Trophoblast cell (in vitro differentiated cells and primary cell): Measurements from ENCODE around the gene RRAGD.

Experiments
- DNase-seq, 2 donors: peaks; one replicate each; pipeline ENCODE4 v3.0.0-alpha.2; 2016
- H2AFZ ChIP-seq: 2 replicates; pipeline ENCODE4 v1.6.1; 2013; ENCODE audit warnings: low read length, moderate library complexity, mild to moderate bottlenecking; ENCODE audit not compliant: insufficient read depth, poor library complexity
- H2AK5ac ChIP-seq: 2 replicates; pipeline ENCODE4 v1.6.1; 2013; ENCODE audit warnings: mild to moderate bottlenecking, low read length
- H2BK120ac ChIP-seq: 2 replicates; pipeline ENCODE4 v1.6.1; 2013; ENCODE audit warnings: low read length, mild to moderate bottlenecking, moderate library complexity; ENCODE audit not compliant: insufficient read depth, poor library complexity
- H2BK12ac ChIP-seq: 2 replicates; pipeline ENCODE4 v1.6.1; 2013; ENCODE audit warnings: mild to moderate bottlenecking, low read length, moderate library complexity
- H2BK5ac ChIP-seq: 2 replicates; pipeline ENCODE4 v1.6.1; 2013; ENCODE audit warnings: low read length, low read depth, moderate library complexity, mild to moderate bottlenecking; ENCODE audit not compliant: poor library complexity
- H3K14ac ChIP-seq: 2 replicates; pipeline ENCODE4 v1.6.1; 2013; ENCODE audit warnings: mild to moderate bottlenecking, low read length
- H3K18ac ChIP-seq: 2 replicates; pipeline ENCODE4 v1.6.1; 2013; ENCODE audit warnings: mild to moderate bottlenecking, low read length
- H3K23ac ChIP-seq: 2 replicates; pipeline ENCODE4 v1.6.1; 2013; ENCODE audit warnings: low read length
- H3K27ac ChIP-seq: 2 replicates; pipeline ENCODE4 v1.5.1; 2013; ENCODE audit warnings: low read depth, mild to moderate bottlenecking, inconsistent platforms, low read length, moderate library complexity
- H3K27me3 ChIP-seq: 2 replicates; pipeline ENCODE4 v1.6.1; 2013; ENCODE audit warnings: inconsistent platforms, mild to moderate bottlenecking, low read length, moderate library complexity; ENCODE audit not compliant: insufficient read depth
- H3K36me3 ChIP-seq, 2 experiments: 1 replicate in 1 of 2; 2 replicates in 1 of 2; pipeline ENCODE4 v1.6.1; 2013; ENCODE audit warnings: low read length in 2 of 2, mild to moderate bottlenecking in 2 of 2, moderate library complexity in 1 of 2; ENCODE audit not compliant: insufficient read depth in 2 of 2, control insufficient read depth in 1 of 2
- H3K4ac ChIP-seq: 2 replicates; pipeline ENCODE4 v1.6.1; 2013; ENCODE audit warnings: low read depth, mild to moderate bottlenecking, low read length, moderate library complexity
- H3K4me1 ChIP-seq, 2 experiments: 1 replicate in 1 of 2; 2 replicates in 1 of 2; pipeline ENCODE4 v1.6.1; 2013; ENCODE audit warnings: low read length in 2 of 2, mild to moderate bottlenecking in 2 of 2, moderate library complexity in 1 of 2; ENCODE audit not compliant: insufficient read depth in 2 of 2, control insufficient read depth in 1 of 2
- H3K4me2 ChIP-seq: 2 replicates; pipeline ENCODE4 v1.6.1; 2013; ENCODE audit warnings: inconsistent platforms, mild to moderate bottlenecking, low read length, moderate library complexity
- H3K4me3 ChIP-seq: 2 replicates; pipeline ENCODE4 v1.5.1; 2013; ENCODE audit warnings: mild to moderate bottlenecking, low read depth, low read length, inconsistent platforms
- H3K79me1 ChIP-seq: one replicate; pipeline ENCODE4 v1.6.1; 2013; ENCODE audit warnings: low read length
- H3K79me2 ChIP-seq: 2 replicates; pipeline ENCODE4 v1.6.1; 2013; ENCODE audit warnings: low read length, mild to moderate bottlenecking; ENCODE audit not compliant: control insufficient read depth, insufficient read depth, poor library complexity
- H3K9ac ChIP-seq: 2 replicates; pipeline ENCODE4 v1.6.1; 2013; ENCODE audit warnings: mild to moderate bottlenecking, low read length
- H3K9me3 ChIP-seq: 2 replicates; pipeline ENCODE4 v1.6.1; 2013; ENCODE audit warnings: low read depth, mild to moderate bottlenecking, control low read depth, inconsistent platforms, low read length; ENCODE audit not compliant: insufficient read depth
- H4K12ac ChIP-seq: 2 replicates; pipeline ENCODE4 v1.6.1; 2013; ENCODE audit warnings: low read depth, mild to moderate bottlenecking, low read length, moderate library complexity
- H4K8ac ChIP-seq: 2 replicates; pipeline ENCODE4 v1.6.1; 2013; ENCODE audit warnings: low read depth, mild to moderate bottlenecking, low read length, moderate library complexity
- H4K91ac ChIP-seq: one replicate; pipeline ENCODE4 v1.6.1; 2013; ENCODE audit warnings: low read depth, mild to moderate bottlenecking, low read length, moderate library complexity
- WGBS: extraction: QIAGEN DNeasy Blood & Tissue Kit; methylation state at CpG from one replicate; pipeline ENCODE4 v1.1.7; 2013; ENCODE audit warnings: missing lambda C conversion rate; ENCODE audit not compliant: insufficient read length, insufficient coverage; ENCODE audit errors: extremely low coverage; 5-methylcytosine and 5-hydroxymethylcytosine counted together

The RRAGD gene

DNA sequence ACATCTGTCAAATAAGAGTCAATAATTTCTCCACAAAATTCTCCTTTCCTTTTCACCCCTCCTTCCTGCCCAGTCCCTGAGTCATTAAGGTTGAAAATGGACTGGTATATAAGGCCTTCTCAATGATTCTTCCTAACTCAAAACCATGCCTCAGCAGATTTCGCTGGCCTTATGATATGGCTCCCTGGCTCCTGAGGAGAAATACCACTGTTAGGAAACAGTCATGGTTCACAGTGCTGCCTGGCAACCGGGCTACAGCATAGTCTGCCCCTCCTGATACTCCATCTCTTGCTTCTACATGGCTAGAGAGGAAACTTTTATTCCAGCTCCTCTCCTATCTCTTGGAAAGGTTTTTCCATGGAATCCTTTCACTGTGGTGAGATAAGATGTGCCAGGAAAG lies 64.2 kb downstream of the RRAGD start:
- Histone ChIP-seq H3K27ac (peak overlapping the region; percentile 89), H2BK12ac (peak overlapping the region; percentile 64), H2BK5ac (peak overlapping the region; percentile 93), H3K4ac (peak overlapping the region; percentile 89), H3K23ac (no peak overlapping the region), H3K18ac (peak overlapping the region; percentile 90), H3K27me3 (no peaks in the 10 kb centered on the region), H4K12ac (peak overlapping the region; percentile 8), H3K4me2 (peak overlapping the region; percentile 37), H4K8ac (peak overlapping the region; percentile 72), H3K4me1 (peaks cover 24 to 31% of the 10 kb centered on the region in 2 experiments), H3K36me3 (peaks cover 2% of the 10 kb centered on the region in 2 experiments), H3K9me3 (no peaks in the 10 kb centered on the region), H2AFZ (no peak overlapping the region), H4K91ac (peak overlapping the region; percentile 92), H3K79me2 (peaks cover 41% of the 10 kb centered on the region), H3K9ac (peak overlapping the region; percentile 2), H2AK5ac (peak overlapping the region; percentile 55), H3K4me3 (no peak overlapping the region), H3K79me1 (peaks cover 49% of the 10 kb centered on the region), H3K14ac (peak overlapping the region; percentile 76), H2BK120ac (peak overlapping the region; percentile 97)
- WGBS: no CpG with 5 or more reads among the region's 2 CpGs
- peak; percentile 56 to 64 for DNase-seq

DNA sequence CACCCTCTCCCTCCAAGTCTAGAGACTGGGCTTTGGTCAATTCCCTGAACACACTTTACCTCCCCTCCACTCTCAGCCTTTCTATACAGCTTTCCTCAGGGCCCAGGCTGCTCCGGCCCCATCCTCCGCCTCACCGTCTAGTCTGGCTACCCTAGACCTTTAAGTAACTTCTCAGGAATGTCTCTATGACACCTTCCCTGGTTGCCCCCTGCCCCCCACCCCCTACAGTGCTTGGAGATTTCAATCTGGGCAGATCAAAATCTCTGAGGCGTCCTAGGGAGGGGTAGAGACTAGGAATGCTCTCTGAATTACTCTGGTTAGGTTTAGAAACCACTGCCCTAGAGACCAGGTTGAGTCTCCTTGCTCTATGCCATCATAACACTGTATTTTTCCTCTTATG lies 65.6 kb downstream of the RRAGD start:
- Histone ChIP-seq H3K79me2 (peaks cover 34% of the 10 kb centered on the region), H3K4me2 (peak overlapping the region; percentile 47), H3K27me3 (no peaks in the 10 kb centered on the region), H3K4me1 (peaks cover 24 to 31% of the 10 kb centered on the region in 2 experiments), H4K8ac (no peak overlapping the region), H3K79me1 (peaks cover 39% of the 10 kb centered on the region), H3K4me3 (no peak overlapping the region), H3K14ac (no peak overlapping the region), H2AFZ (no peak overlapping the region), H3K27ac (peak overlapping the region; percentile 91), H3K18ac (no peak overlapping the region), H4K91ac (no peak overlapping the region), H2AK5ac (no peak overlapping the region), H3K36me3 (peaks cover 5 to 6% of the 10 kb centered on the region in 2 experiments), H2BK120ac (no peak overlapping the region), H3K9ac (no peak overlapping the region), H3K4ac (no peak overlapping the region), H3K23ac (no peak overlapping the region), H2BK12ac (no peak overlapping the region), H3K9me3 (no peaks in the 10 kb centered on the region), H4K12ac (no peak overlapping the region), H2BK5ac (no peak overlapping the region)
- WGBS: no CpG with 5 or more reads among the region's 4 CpGs
- peak; percentile 73 to 76 for DNase-seq

DNA sequence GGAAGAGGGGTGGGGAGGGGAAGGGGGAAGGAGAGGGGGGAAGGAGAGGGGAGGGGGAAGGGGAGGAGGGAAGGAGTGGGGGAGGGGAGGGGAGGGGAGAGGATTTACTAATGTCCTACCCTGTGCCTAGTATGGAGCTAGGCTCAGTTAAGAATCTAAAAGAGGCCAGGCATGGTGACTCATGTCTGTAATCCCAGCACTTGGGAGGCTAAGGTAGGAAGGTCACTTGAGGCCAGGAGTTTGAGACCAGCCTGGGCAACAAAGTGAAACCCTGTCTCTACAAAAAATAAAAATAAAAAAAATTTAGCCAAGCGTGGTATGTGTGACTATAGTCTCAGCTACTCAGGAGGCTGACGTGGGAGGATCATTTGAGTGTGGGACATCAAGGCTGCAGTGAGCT lies 72.5 kb downstream of the RRAGD start:
- H3K79me2 ChIP-seq: peaks cover 2% of the 10 kb centered on the region
- peak; percentile 45 to 59 for DNase-seq
- no peak overlapping the region for H3K23ac ChIP-seq
- no peak overlapping the region for H3K27ac ChIP-seq
- no peak overlapping the region for H2AFZ ChIP-seq
- H4K12ac ChIP-seq: no peak overlapping the region
- H3K18ac ChIP-seq: no peak overlapping the region
- no peak overlapping the region for H3K14ac ChIP-seq
- peaks cover 2% of the 10 kb centered on the region for H3K79me1 ChIP-seq
- no peak overlapping the region for H3K4ac ChIP-seq
- no peak overlapping the region for H2BK5ac ChIP-seq
- H4K91ac ChIP-seq: no peak overlapping the region
- H2BK120ac ChIP-seq: no peak overlapping the region
- H3K4me1 ChIP-seq: peaks cover 2 to 3% of the 10 kb centered on the region in 2 experiments
- no peaks in the 10 kb centered on the region for H3K27me3 ChIP-seq
- H3K9me3 ChIP-seq: no peaks in the 10 kb centered on the region
- H3K4me2 ChIP-seq: no peak overlapping the region
- no peak overlapping the region for H3K9ac ChIP-seq
- H3K4me3 ChIP-seq: no peak overlapping the region
- H2AK5ac ChIP-seq: no peak overlapping the region
- no CpG with 5 or more reads among the region's 2 CpGs for WGBS
- no peak overlapping the region for H2BK12ac ChIP-seq
- peaks cover 25 to 32% of the 10 kb centered on the region in 2 experiments for H3K36me3 ChIP-seq
- H4K8ac ChIP-seq: no peak overlapping the region

DNA sequence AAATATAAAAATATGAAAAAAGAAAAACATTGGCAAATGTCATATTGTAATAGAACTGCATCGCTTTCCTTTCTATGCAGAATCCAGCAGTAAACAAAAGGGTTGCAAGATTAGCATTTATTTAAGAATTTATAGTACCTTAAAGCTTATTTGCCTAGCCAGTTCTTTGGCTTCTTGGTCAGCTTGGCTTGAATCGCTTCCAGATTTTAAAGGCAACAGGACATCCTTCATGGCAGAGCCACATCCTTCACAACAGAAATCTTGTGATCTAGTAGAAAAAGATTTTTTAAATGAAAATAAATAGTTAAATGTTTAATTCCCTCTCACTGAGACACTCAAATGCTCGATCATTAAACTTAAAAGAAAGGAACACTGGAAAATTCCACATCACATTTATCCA lies 76.9 kb downstream of the RRAGD start:
- Histone ChIP-seq H2AK5ac (no peak overlapping the region), H4K12ac (no peak overlapping the region), H4K8ac (no peak overlapping the region), H3K27ac (no peak overlapping the region), H3K9me3 (peaks cover 1% of the 10 kb centered on the region), H3K4me3 (no peak overlapping the region), H3K23ac (no peak overlapping the region), H3K4me2 (no peak overlapping the region), H3K79me1 (peaks cover 2% of the 10 kb centered on the region), H3K9ac (no peak overlapping the region), H2BK120ac (no peak overlapping the region), H3K14ac (no peak overlapping the region), H4K91ac (no peak overlapping the region), H3K79me2 (no peaks in the 10 kb centered on the region), H3K27me3 (no peaks in the 10 kb centered on the region), H3K18ac (no peak overlapping the region), H3K4me1 (peaks cover 0 to 2% of the 10 kb centered on the region in 2 experiments), H2AFZ (no peak overlapping the region), H3K36me3 (peaks cover 23 to 33% of the 10 kb centered on the region in 2 experiments), H2BK5ac (no peak overlapping the region), H3K4ac (no peak overlapping the region), H2BK12ac (no peak overlapping the region)
- no CpG with 5 or more reads among the region's 3 CpGs for WGBS
- DNase-seq: no peak
